Cortex of kidney (tissue), 1 donor: ENCODE data around the gene LHB.

ENCODE experiments used
- DNase-seq: peaks from one replicate; lab custom pipeline; 2025; lab: John Stamatoyannopoulos, UW

LHB gene

DNA sequence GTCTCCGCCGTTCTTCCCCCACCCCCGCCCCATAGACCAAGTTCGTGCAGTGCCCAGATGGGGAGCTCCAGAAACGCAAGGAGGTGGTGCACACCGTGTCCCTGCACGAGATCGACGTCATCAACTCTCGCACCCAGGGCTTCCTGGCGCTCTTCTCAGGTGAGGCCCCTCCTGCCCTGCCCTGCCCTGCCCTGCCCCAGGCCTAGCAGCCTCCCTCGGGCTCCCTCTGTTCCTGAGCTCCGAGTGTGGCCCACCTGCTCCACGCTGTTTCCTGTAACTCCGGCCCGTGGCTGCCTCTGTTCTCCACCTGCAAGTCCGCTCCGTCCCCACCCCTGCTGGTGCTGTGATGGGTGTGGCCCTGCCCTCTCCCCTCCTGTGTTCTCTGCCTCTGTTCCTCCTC is 6.4 kb downstream of the LHB start:
- DNase-seq: no peak

DNA sequence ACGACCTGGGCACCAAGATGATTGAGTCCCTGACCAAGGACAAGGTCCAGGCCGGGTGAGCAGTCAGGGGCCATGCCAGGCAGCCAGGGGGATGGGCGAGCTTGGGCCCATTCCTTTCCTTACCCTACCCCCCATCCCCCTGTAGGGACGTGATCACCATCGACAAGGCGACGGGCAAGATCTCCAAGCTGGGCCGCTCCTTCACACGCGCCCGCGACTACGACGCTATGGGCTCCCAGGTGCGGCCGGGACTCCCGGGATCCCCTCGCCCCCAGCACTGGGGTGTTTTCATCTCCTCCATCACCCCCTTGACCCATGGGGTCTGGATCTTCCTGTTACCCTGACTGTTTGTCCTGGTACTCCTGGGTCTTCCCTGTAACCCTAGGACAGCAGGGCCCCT is 7.1 kb downstream of the LHB start:
- no peak for DNase-seq

DNA sequence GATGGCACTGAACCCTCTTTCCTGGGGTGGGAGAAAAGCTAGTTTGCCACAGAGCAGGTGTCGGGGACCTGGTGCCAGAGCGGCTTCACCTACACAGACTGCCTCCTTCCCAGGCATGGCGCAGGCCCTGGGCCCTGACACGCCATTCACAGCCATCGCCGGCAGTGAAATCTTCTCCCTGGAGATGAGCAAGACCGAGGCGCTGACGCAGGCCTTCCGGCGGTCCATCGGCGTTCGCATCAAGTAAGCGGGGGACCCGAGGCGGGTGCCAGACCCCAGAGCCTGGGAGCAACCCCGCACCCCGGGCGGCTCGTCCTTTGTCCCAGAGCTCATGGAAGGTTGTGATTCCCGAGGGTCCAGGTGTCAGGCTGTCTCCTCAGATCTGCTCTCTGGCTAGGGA is 10.0 kb downstream of the LHB start:
- no peak for DNase-seq

DNA sequence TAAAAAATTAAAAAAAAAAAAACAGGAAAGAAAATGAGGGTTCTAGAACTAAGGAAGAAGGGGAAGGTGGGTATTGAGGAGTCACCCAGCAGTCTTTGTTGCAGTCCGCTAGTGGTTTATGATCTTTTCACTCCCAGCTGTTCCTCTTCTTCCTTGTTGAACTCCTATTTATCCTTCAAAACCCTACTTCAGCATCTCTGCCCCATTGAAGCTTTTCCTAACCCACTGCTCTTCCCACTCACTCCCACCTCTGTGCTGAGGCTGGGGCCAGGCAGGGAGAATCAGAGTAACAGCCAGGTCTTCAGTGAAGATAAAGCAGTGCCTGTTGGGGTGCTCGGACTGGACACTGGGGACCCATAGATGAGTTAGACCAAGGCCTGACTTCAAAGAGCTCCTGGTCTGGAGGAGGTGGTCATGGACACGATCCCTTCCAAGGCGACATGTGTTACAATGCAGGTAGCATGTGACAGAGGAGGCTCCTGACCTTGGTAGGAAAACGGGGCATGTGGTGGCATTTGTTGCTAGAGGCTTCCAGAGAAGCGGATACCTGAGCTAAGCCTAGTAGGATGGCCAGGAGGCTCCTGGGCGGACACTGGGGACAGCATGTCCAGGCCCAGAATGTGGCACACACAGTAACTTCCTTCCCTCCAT is 11.8 kb downstream of the LHB start:
- DNase-seq: no peak

DNA sequence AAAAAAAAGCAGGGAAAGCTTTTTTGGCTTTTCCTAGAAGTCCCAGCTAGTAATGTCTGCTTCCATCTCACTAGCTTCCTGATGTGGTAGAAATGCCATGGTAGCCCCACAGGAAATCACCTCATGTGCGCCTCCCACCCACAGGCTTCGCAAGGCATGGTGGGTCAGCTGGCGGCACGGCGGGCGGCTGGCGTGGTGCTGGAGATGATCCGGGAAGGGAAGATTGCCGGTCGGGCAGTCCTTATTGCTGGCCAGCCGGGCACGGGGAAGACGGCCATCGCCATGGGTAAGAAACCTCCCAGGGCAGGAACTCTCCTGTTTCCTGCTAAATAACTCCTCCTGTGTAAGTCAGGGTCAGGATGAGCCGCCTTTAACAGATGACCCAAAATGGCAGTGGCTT is 12.8 kb downstream of the LHB start:
- no peak for DNase-seq

DNA sequence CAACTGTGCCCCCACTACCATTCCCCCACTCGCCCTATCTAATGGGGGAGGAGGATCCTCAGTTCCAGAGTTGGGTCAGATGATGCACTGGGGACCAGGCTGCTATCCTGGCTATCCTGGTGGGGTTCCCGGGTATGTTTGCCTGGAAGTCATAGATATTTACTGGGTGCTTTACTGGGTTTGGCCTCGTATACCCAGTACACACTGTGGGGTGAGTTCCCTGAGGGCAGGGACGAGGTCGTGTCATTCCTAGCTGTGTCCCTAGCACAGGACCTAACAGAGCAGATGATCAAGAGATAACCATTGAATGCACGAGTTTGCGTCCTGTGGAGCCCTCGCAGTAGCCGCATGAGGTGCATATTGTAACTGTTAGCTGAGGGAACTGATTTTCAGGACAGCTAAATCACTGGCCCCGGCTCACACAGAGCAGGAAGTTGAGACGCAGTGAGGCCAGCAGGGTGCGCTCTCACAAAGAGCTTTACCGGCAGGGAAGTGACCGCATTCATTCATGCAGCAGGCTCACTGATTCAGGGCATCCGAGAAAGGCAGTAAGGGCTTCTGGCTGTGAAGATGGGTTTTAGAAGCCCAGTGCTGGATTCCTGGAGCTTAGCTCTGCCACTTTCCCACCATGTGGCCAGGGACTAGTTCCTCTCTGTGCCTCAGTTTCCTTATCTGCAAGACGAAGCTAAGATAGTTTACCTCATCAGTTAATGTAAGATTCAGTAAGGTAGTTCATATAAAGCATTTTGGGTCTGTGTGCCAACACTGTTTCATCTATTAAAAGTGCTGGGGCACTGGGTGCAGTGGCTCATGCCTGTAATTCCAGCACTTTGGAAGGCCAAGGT is 17.2 kb downstream of the LHB start:
- no peak for DNase-seq

DNA sequence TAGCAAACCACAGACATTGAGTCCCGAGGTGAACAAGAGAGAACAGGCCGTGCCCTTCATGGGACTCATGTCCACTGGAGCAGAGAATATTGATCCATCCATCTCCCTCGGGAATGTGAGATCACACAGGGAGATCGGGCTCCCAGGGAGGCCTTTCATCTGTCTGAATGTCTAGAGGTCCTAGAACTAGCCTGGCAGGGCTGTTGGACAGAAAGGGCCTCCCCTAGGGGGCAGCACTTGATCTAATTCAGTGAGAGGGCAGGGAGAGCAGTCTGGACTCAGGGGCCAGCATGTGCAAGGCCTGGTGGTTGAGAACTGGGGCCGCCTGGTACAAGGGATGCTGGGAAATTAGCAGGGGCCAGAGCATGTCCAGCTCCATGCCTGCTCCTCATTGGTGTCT is 18.9 kb downstream of the LHB start:
- DNase-seq: no peak

DNA sequence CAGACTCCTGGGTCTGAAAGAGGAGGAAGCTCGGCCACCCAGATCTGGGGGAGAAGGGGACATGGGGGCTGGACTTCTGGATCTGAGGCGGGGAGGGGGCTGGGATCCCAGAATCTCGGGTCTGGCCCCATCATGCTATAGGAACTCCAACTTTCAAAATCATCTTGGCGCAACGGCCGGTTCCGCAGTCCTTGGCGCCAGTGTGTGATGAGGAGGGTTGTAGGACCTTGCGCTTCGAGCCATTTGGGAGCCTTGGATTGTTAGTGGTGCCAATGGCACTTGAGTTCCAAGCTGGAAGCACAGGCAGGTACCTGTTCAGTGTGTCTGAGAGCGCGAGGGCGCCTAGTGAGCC is 22.9 kb downstream of the LHB start:
- no peak for DNase-seq

DNA sequence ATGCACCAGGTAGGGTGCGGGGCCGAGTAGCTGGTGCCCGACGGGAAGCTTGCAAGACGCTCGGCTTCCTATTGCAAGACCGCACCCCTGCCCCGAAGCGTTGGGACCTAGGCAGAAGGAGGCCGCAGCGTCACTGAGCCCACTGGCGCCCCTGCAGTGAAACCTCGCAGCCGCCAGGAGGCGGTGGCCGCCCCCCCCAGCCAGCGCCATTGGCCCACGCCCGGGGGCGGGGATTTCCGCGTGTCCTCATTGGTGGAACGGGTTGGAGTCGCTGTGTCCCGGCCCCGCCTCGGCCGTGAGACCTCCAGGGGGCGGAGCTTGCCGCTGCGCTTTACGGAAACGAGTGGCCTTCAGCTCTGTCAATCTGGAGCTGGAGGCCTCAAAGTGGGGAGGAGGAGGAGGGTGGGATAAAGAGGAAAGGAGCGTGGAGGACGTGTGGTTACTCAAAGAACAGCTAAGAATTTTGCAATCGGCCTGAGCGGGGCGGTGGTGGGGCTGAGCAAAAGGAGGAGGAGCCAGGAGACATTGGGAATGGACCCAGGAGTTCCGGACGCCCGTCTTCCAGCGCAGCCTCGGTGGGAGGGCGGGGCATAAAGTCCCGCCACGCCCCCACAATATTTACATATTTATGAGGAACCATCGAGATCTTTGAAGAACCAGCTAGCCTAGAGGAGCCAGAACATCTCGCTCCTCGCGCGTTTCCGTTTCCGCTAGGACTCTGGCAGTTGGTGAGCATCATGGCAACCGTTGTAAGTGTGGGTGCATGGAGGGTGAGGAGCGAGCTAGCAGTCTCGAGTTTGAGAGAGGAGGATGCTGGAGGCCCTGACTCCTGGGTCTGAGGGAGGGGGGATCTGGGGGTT is 23.5 kb downstream of the LHB start, which contains the start of the genes GYS1 and RUVBL2:
Gene GYS1 (minus strand): TSS at position 135 of the 860 bp plus-strand sequence. CDS start 197 bp downstream, outside the sequence.
Gene RUVBL2 (plus strand): TSS at position 713 of the 860 bp plus-strand sequence. CDS start 25 bp downstream, at position 738.
- DNase-seq: peak; percentile 94

DNA sequence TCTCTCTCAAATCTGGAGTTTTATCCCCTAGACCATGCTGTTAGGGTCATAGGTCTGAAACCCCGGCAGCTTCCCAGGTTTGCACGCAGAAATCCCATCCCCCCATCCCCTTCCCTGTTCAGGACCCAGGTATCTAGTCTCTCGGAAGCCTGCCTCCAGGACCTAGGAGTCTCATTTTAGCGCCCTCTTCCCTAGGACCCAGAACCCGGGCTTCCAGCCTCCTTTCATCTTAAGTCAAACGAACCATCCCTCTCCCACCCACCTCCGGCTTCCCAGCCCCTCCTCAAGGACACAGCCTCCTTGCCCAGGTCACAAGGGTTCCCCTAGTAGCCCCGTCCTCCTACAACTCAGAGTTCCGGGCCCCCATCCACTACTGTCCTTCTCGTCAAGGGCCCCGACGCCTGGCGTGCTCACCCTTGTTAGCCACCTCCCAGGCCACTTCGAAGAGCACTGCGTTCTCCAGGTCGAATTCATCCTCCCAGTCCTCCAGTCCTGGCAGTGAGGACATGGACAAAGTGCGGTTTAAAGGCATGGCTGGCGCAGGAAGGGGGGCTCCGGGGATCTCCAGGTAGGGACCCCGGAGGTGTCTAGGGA is 24.2 kb downstream of the LHB start:
- DNase-seq: no peak

DNA sequence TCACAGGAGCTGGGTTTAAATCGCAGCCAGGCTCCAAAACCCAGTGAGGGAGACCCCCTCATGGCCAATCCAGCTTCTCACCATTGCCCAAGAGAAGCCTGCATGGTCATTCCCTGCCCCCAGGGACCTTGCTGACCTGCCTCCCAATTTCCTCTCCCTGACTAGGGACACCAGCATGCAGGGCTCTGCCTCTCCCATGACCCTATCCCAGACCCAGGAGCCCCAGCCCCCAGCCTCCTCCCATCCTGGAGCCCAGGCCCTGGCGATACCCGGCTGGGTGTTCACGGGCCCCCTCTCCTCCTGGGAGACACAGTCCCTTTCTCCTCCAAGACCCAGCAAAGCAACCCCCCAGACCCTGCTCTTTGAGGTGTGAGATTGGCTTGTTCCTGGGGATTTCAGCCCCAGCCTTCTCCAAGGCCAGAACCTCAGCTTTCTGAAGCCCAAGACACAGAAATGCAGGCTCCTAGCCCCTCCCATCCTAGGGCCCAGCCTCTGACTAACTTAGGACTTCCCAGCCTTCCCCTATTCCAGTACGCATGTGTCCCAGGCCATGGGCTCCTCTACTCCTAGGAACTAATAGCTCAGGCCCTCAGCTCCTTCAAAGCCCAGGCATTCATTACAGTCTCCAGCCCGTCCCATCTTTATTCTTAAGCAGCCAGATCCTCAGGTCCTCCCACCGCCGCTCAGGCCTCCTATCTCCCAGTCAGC is 24.9 kb downstream of the LHB start:
- no peak for DNase-seq

DNA sequence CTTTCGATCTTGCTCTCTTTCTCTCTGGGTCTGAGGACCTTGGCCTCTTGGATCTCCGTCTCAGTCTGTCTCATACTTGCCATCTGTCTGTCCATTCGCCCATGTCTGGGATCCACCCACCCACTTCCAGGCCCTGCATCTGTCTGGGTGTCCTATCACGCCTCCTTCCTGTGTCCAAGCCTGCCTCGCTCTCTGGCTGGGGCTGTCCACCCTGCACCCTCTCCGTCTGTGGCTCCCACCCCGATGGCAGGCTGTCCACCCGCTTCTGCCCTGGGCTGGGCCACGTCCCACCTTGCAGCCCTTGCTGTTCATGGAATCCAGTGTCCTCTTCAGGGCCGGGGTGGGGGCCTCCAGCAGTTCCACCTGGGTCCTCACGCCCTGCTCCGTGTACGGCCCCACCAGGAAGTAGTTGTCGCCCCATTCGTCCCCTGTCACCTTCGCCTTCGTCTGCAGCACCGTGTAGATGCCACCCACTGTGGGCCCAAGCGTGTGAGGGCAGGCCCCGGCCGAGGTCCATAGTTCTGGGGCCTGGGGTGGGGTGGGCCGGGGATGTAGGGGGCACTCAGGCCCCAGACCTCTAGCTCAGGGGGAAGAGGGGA is 25.8 kb downstream of the LHB start:
- no peak for DNase-seq

DNA sequence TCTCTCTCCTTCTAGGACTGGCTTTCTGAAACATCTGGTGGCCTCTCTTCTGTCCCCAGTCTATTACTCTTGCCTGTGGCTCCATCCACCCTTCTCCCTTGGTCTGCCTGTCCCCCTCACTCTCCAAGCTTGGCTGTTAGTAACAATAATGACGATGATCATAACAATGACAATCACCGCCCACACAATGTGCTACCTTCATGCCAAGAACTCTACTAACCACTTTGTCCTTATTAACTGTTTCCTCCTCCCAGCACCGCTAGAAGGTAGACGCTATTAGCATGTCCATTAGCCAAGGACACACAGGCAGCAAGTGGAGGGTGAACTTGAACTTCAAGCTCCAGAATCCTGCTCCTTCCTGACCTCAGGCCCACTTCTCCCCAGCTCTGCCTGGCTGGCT is 26.5 kb downstream of the LHB start:
- no peak for DNase-seq

DNA sequence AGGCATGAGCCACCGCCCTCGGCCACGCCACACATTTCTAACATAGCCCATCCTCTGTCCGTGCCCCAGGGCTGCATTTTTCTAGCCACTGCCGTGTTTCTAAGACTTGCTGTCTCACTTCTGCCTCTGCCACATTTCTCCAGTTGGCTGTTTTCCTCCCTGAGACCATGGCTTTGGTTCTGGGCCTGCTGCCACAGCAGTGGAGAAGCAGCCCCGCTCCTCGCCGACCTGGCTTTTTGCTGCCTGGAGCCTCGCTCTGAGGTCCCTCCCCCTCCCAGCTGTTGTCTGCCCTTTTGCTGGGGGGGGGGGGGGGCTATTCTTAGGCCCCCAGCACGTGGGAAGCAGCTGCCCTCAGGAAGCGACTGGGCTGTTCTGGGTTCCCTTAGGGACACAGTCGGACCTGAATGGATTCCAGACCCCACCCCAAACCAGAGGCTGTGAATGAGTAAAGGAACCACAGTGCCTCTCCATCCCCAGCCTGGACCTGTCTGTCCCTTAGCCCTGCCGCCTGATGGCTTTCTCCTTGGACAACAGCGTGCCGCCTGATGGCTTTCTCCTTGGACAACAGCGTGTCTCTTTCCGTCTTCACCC is 27.1 kb downstream of the LHB start:
- DNase-seq: no peak

DNA sequence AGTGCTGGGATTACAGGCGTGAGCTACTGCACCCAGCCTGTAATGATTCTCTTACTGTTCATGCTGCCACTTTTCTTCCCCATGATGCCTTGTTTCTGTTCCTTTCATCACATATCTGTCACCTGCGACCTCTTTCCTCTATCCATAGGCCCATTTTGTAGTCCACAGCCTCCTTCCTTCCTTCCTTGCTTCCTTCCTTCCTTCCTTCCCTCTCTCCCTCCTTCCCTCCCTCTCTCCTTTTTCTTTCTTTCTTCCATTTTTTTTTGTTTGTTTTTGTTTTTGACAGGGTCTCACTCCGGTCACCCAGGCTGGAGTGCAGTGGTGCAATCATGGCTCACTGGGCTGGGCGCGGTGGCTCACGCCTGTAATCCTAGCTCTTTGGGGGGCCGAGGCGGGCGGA is 28.0 kb downstream of the LHB start:
- DNase-seq: no peak

DNA sequence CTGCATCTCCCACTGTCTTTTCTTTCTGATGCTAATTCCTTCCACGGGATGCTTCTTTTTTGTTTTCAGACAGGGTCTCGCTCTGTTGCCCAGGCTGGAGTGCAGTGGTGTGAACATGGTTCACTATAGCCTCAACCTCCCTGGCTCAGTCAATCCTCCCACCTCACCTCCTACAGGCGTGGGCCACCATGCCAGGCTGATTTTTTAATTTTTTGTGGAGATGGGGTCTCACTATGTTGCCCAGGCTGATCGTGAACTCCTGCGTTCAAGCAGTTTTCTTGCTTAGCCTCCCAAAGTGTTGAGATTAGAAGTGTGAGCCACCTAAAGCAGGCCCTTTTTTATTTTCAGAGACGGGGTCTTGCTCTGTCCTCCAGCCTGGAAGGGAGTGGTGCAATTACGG is 28.6 kb downstream of the LHB start:
- DNase-seq: no peak

DNA sequence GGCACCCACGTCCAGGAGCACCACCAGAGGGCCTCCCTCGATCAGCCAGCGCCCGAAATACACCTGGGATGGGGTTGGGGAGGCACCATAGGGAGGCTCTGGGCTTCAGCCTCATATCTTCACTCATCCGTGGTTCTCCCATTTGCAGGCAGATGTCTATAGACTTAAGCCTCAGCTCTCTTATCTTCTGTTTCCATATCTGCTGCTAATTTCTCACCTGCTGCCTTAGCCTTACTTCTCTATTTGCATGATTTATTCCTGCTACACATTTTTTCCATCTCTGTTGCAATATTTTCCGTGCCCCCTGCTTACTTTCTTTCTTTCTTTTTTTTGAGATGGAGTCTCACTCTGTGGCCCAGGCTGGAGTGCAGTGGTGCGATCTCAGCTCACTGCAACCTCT is 29.6 kb downstream of the LHB start:
- DNase-seq: no peak

DNA sequence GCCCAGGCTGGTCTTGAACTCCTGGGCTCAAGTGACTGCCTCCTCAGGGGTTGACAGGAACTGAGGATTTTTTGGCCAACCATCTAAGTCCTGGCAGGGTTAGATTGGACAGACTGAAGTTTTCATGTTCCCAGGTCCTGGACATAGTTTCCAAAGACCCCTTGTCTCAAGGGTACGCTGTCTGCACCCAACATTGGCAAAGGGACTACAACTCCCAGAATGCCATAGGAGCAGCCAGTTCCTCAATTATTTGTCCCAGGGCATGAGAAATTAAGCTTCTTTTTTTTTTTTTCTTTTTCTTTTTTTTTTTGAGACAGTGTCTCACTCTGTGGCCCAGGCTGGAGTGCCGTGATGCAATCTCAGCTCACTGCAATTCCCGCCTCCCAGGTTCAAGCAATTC is 30.7 kb downstream of the LHB start:
- DNase-seq: no peak

DNA sequence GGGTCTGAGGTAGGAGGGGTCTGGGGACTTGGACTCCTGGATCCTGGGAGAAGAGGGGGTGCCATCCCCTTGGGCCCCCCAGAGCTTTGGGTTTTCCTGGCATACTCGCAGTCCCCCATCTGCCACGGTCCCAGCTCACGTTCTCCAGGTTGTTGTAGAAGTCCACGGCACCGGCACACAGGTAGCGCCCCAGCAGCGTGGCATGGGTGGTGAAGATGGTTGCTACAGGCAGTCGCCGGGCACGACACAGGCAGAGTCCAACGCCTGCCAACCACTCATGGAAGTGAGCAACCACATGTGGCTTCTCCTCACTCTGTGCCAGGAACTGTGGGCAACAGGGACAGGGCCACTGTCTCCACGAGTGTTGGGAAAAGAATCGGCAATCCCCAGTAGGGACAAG is 31.2 kb downstream of the LHB start:
- no peak for DNase-seq

DNA sequence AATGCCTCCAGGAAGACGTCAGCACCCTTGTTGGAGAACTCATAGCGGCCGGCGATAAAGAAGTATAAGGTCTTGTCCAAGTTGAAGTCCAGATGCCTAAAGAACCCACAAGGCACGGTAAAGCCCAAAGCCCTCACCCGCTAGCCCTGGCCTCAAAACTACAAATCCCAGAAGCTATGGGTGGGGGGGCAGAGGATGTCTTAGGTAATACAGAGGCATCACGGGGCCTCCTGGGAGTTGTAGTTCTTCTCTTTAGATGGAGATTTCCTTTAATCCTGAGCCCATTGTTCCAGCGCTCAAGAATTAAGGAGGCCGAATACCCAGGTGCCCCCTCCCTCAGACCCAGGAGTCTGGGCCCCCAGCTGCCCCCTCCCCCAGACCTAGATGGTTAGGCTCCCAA is 34.6 kb downstream of the LHB start:
- no peak for DNase-seq

DNA sequence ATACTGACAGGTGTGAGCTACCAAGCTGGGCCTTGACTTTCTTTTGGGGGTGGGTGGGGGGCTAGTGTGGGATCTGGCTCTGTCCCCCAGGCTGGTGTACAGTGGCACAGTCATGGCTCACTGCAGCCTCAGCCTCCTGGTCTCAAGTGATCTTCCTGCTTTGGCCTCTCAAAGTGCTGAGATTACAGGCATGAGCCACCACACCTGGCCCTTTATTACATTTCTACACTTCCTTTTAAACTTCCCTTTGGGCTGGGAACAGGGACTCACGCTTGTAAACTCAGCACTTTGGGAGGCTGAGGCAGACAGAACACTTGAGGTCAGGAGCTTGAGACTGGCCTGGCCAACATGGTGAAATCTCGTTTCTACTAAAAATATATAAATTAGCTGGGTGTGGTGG is 39.8 kb downstream of the LHB start:
- DNase-seq: no peak
